Skin of body (tissue), 2 donors: ENCODE data around the gene TMEM39B. TPM values are rescaled to one million over a fixed set of nuclear protein-coding genes. Genes with fewer than 3 reads are reported as not detected.

Experiments used
- small RNA-seq: library from RNA; depleted of rRNA; stranded (forward); fragments of <200 nt; gene quantifications from one replicate; pipeline ENCODE3, GENCODE V24; 2014; ENCODE audit warnings: low replicate concordance
- total RNA-seq: library from RNA; depleted of rRNA; stranded (reverse); fragments of >200 nt; gene quantifications from one replicate; pipeline ENCODE4 v1.2.3, GENCODE V29; 2014

Gene TMEM39B
- total RNA-seq, 1 donor from 2014 or later: 4.7 TPM

Small RNA genes within 50 kb of the gene (small RNA-seq; reads per million reads assigned to genes)
- not detected for gene MIR5585
- gene RF00017: not detected

Other genes starting within 250 kb of the TMEM39B start
- gene PTP4A2, start 134.6 kb upstream of the TMEM39B start, total RNA-seq: 173 TPM
- 75.1 TPM for gene KHDRBS1, start 59.1 kb upstream of the TMEM39B start, total RNA-seq
- 22.6 TPM for gene KPNA6, start 35.1 kb downstream of the TMEM39B start, total RNA-seq
- gene TXLNA, start 106.7 kb downstream of the TMEM39B start, total RNA-seq: 35.9 TPM
- 12.5 TPM for gene CCDC28B, start 127.7 kb downstream of the TMEM39B start, total RNA-seq
- gene IQCC, start 132.7 kb downstream of the TMEM39B start, total RNA-seq: 3.5 TPM
- gene DCDC2B, start 136.2 kb downstream of the TMEM39B start, total RNA-seq: not detected
- 11.5 TPM for gene TMEM234, start 149.4 kb downstream of the TMEM39B start, total RNA-seq
- 102 TPM for gene EIF3I, start 149.5 kb downstream of the TMEM39B start, total RNA-seq
- gene FAM167B, start 174.3 kb downstream of the TMEM39B start, total RNA-seq: 1.3 TPM
- 1.2 TPM for gene LCK, start 178.3 kb downstream of the TMEM39B start, total RNA-seq
- 50.4 TPM for gene HDAC1, start 219.1 kb downstream of the TMEM39B start, total RNA-seq